Osteocyte (in vitro differentiated cells): ENCODE results near the gene SULT2B1. TPM values are rescaled to one million over a fixed set of nuclear protein-coding genes. Genes with fewer than 3 reads are reported as not detected.

Experiments used
- DNase-seq: peaks from one replicate; pipeline ENCODE4 v3.0.0; 2021; ENCODE audit warnings: mixed read lengths; ENCODE audit not compliant: unreplicated experiment; ENCODE audit errors: extremely low spot score
- H3K27ac Mint-ChIP-seq: one replicate; pipeline ENCODE4 v1.8.0; 2021; ENCODE audit warnings: mild to moderate bottlenecking, mixed read lengths; ENCODE audit not compliant: unreplicated experiment
- H3K27me3 Mint-ChIP-seq: one replicate; pipeline ENCODE4 v1.8.0; 2021; ENCODE audit warnings: mixed read lengths; ENCODE audit not compliant: unreplicated experiment
- H3K36me3 Mint-ChIP-seq: one replicate; pipeline ENCODE4 v1.8.0; 2021; ENCODE audit warnings: mixed read lengths; ENCODE audit not compliant: unreplicated experiment
- H3K4me1 Mint-ChIP-seq: one replicate; pipeline ENCODE4 v1.8.0; 2021; ENCODE audit warnings: mixed read lengths; ENCODE audit not compliant: unreplicated experiment
- H3K4me3 Mint-ChIP-seq: one replicate; pipeline ENCODE4 v1.8.0; 2021; ENCODE audit warnings: mild to moderate bottlenecking, moderate library complexity, mixed read lengths; ENCODE audit not compliant: unreplicated experiment
- H3K9me3 Mint-ChIP-seq: one replicate; pipeline ENCODE4 v1.8.0; 2021; ENCODE audit warnings: mixed read lengths; ENCODE audit not compliant: unreplicated experiment
- CTCF ChIP-seq: fragments of 200-600 bp; sonication (generic); IDR thresholded peaks from 2 replicates; pipeline ENCODE4 v1.5.0; 2021; ENCODE audit warnings: antibody characterized with exemption, mild to moderate bottlenecking, moderate library complexity
- total RNA-seq: library from RNA; stranded (reverse); gene quantifications from 2 replicates; pipeline ENCODE4 v1.2.1, GENCODE V29; 2021

Gene SULT2B1
- total RNA-seq, 1 donor from 2014 or later = not detected

- Mint-ChIP-seq H3K27ac (no peak overlapping the region), H3K27me3 (peaks cover 4% of the 10 kb centered on the region), H3K4me3 (no peak overlapping the region), H3K9me3 (no peaks in the 10 kb centered on the region), H3K4me1 (peaks cover 6% of the 10 kb centered on the region), H3K36me3 (no peaks in the 10 kb centered on the region)
- TF ChIP-seq CTCF = no peak
- no peak for DNase-seq
Observed at GRCh38 chr19:48547722-48548121, 4.2 kb upstream of the SULT2B1 start.

- H3K9me3 Mint-ChIP-seq = no peaks in the 10 kb centered on the region
- no peaks in the 10 kb centered on the region for H3K36me3 Mint-ChIP-seq
- no peak overlapping the region for H3K27ac Mint-ChIP-seq
- TF ChIP-seq CTCF = no peak
- H3K4me1 Mint-ChIP-seq = peaks cover 1% of the 10 kb centered on the region
- H3K4me3 Mint-ChIP-seq = no peak overlapping the region
- no peak for DNase-seq
- peaks cover 4% of the 10 kb centered on the region for H3K27me3 Mint-ChIP-seq
Observed at GRCh38 chr19:48548253-48548911, 3.6 kb upstream of the SULT2B1 start.

GRCh38 chr19:48549380-48549779 is 2.6 kb upstream of the SULT2B1 start:
- H3K36me3 Mint-ChIP-seq = no peaks in the 10 kb centered on the region
- H3K4me1 Mint-ChIP-seq = peaks cover 8% of the 10 kb centered on the region

GRCh38 chr19:48552406-48553322 is 692 bp downstream of the SULT2B1 start:
- TF ChIP-seq CTCF = no peak
- H3K9me3 Mint-ChIP-seq = no peaks in the 10 kb centered on the region
- H3K36me3 Mint-ChIP-seq = no peaks in the 10 kb centered on the region
- no peak for DNase-seq
- H3K27me3 Mint-ChIP-seq = peaks cover 4% of the 10 kb centered on the region
- H3K4me1 Mint-ChIP-seq = peaks cover 10% of the 10 kb centered on the region
- no peak overlapping the region for H3K27ac Mint-ChIP-seq
- no peak overlapping the region for H3K4me3 Mint-ChIP-seq

More at GRCh38 chr19:48549380-48549779, 2.6 kb upstream of the SULT2B1 start:
- peaks cover 4% of the 10 kb centered on the region for H3K27me3 Mint-ChIP-seq
- H3K9me3 Mint-ChIP-seq = no peaks in the 10 kb centered on the region
- no peak for TF ChIP-seq CTCF
- DNase-seq = no peak
- no peak overlapping the region for H3K4me3 Mint-ChIP-seq
- no peak overlapping the region for H3K27ac Mint-ChIP-seq
